Vagina (tissue), 2 donors: ENCODE results near the gene CRTC1.

Experiments
- CTCF ChIP-seq, 3 experiments: fragments of 450-650 bp in 2 of 3; fragments of 200-600 bp in 1 of 3; sonication (generic) in 1 of 3; IDR thresholded peaks; one replicate each; pipeline ENCODE4 v1.5.1; 2017 to 2019; ENCODE audit warnings: antibody characterized with exemption in 3 of 3, mild to moderate bottlenecking in 2 of 3, moderate library complexity in 2 of 3
- POLR2A ChIP-seq, 2 donors: fragments of 450-650 bp; IDR thresholded peaks; one replicate each; pipeline ENCODE4 v1.6.1; 2017; ENCODE audit warnings: antibody characterized with exemption in 2 of 2, mild to moderate bottlenecking in 2 of 2, moderate library complexity in 2 of 2
- POLR2AphosphoS5 ChIP-seq, 2 donors: sonication (generic); formaldehyde crosslinking; IDR thresholded peaks; one replicate each; pipeline ENCODE4 v1.9.0; 2017; ENCODE audit warnings: antibody characterized with exemption in 2 of 2, mild to moderate bottlenecking in 2 of 2, low read depth in 1 of 2; ENCODE audit not compliant: insufficient read depth in 1 of 2

- TF ChIP-seq CTCF (IDR thresholded peaks at IDR 0.05) (no peak), POLR2AphosphoS5 (IDR thresholded peaks at IDR 0.05; ENCODE audit: insufficient read depth in 1 of 2, low read depth in 1 of 2) (no peak), POLR2A (IDR thresholded peaks at IDR 0.05) (no peak)
These were observed 15.8 kb upstream of the CRTC1 start for GRCh38 chr19:18667531-18668251.
